ENCODE measurements around the gene TXNL4A. TPM values are rescaled to one million over a fixed set of nuclear protein-coding genes. Genes with fewer than 3 reads are reported as not detected.

TXNL4A gene
- total RNA-seq, 1 donor from 2014 or later = 76.7 TPM

- no peak for DNase-seq (ENCODE audit: low spot score)
Measured at GRCh38 chr18:79949697-79950487, 38.5 kb downstream of the TXNL4A start.

GRCh38 chr18:79948719-79949411 lies 39.5 kb downstream of the TXNL4A start:
- DNase-seq (ENCODE audit: low spot score) = no peak

GRCh38 chr18:79947881-79948610 lies 40.3 kb downstream of the TXNL4A start:
- no peak for DNase-seq (ENCODE audit: low spot score)

- no peak for DNase-seq (ENCODE audit: low spot score)
Measured at GRCh38 chr18:79947054-79947755, 41.2 kb downstream of the TXNL4A start.

GRCh38 chr18:79945118-79946042 lies 43.0 kb downstream of the TXNL4A start:
- no peak for DNase-seq (ENCODE audit: low spot score)

GRCh38 chr18:79944746-79945117 lies 43.6 kb downstream of the TXNL4A start:
- no peak for DNase-seq (ENCODE audit: low spot score)

- no peak for DNase-seq (ENCODE audit: low spot score)
Measured at GRCh38 chr18:79944126-79944731, 44.1 kb downstream of the TXNL4A start.

- no peak for DNase-seq (ENCODE audit: low spot score)
Measured at GRCh38 chr18:79943608-79944125, 44.7 kb downstream of the TXNL4A start.

- no peak for DNase-seq (ENCODE audit: low spot score)
Measured at GRCh38 chr18:79942786-79943607, 45.4 kb downstream of the TXNL4A start.

- no peak for DNase-seq (ENCODE audit: low spot score)
Measured at GRCh38 chr18:79942211-79942610, 46.2 kb downstream of the TXNL4A start.

- DNase-seq (ENCODE audit: low spot score) = no peak
Measured at GRCh38 chr18:79941473-79942119, 46.8 kb downstream of the TXNL4A start.

- DNase-seq (ENCODE audit: low spot score) = no peak
Measured at GRCh38 chr18:79940814-79941472, 47.4 kb downstream of the TXNL4A start.

GRCh38 chr18:79940126-79940813 lies 48.1 kb downstream of the TXNL4A start:
- no peak for DNase-seq (ENCODE audit: low spot score)

GRCh38 chr18:79939096-79939495 lies 49.3 kb downstream of the TXNL4A start:
- no peak for DNase-seq (ENCODE audit: low spot score)

- DNase-seq (ENCODE audit: low spot score) = no peak
Measured at GRCh38 chr18:79938196-79938595, 50.2 kb downstream of the TXNL4A start.

- no peak for DNase-seq (ENCODE audit: low spot score)
Measured at GRCh38 chr18:79937103-79937860, 51.1 kb downstream of the TXNL4A start.

- no peak for DNase-seq (ENCODE audit: low spot score)
Measured at GRCh38 chr18:79936641-79937040, 51.7 kb downstream of the TXNL4A start.

Measured in mucosa of gallbladder (tissue), 1 donor.